ENCODE measurements around the gene CALB2. TPM values are rescaled to one million over a fixed set of nuclear protein-coding genes. Genes with fewer than 3 reads are reported as not detected.
A peak's percentile ranks its signal among the peaks of the same experiment; 100 is the strongest.

Gene CALB2
- total and polyA plus RNA-seq, 2 of the 4 experiments (the other 2 are of a cell fraction): 0.18 to 0.32 TPM

DNA sequence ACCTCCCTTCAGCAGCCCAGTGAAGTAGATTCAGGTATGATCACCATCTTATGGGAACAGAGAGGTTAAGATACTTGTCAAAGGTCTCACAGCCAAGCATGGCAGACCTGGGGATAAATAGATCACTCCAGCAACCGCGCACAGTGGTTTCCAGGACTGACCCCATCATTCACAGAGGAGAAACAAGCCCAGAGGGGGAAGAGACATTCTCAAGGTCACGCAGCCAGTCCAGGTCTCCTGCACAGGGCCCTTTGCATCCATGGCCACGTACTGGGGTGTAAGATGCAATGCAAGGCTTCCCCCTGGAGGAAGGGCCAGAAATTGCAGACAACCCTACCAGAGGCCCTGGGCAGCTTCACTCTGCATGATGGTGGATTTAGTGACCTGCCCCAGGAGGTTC is 63.4 kb downstream of the CALB2 start:
- POLR2A ChIA-PET (ENCODE audit: unreplicated experiment): no interaction called here
- CTCF ChIA-PET: no interaction called here
- ATAC-seq (ENCODE audit: low read depth) (no peak), DNase-seq (no peak)
- Histone ChIP-seq H3K4ac (ENCODE audit: low read depth, low read length) (no peak overlapping the region), H3K9ac (ENCODE audit: low read depth, low read length) (no peak overlapping the region), H3K56ac (ENCODE audit: extremely low read depth, insufficient read depth, low read length) (no peak overlapping the region), H2AFZ (replicated peaks; ENCODE audit: low read length, poor library complexity) (no peak overlapping the region), H3K27me3 (ENCODE audit: control insufficient read depth, insufficient read depth, low read length) (peaks cover 18% of the 10 kb centered on the region; the same call in 1 of the 2 replicates), H2BK5ac (ENCODE audit: low read depth, low read length, poor library complexity, severe bottlenecking) (no peak overlapping the region), H4K20me1 (ENCODE audit: insufficient read depth, low read length) (no peaks in the 10 kb centered on the region), H4K91ac (ENCODE audit: insufficient read depth, low read depth, low read length) (no peak overlapping the region), H3K4me1 (ENCODE audit: control insufficient read depth, insufficient read depth, low read length) (no peaks in the 10 kb centered on the region), H2BK120ac (ENCODE audit: low read depth, low read length) (no peak overlapping the region), H2AK9ac (replicated peaks; ENCODE audit: low read depth, low read length, poor library complexity) (no peak overlapping the region), H3K9me1 (ENCODE audit: insufficient read depth, low read length) (no peaks in the 10 kb centered on the region), H2BK15ac (ENCODE audit: low read depth, low read length) (no peak overlapping the region), H3K27ac (ENCODE audit: insufficient read depth, low read length) (no peak overlapping the region), H2AK5ac (ENCODE audit: low read depth, low read length) (no peak overlapping the region), H3K18ac (ENCODE audit: low read depth, low read length) (no peak overlapping the region), H3K23ac (ENCODE audit: low read depth, low read length) (no peak overlapping the region), H2BK20ac (ENCODE audit: low read depth, low read length) (no peak overlapping the region), H4K5ac (ENCODE audit: low read depth, low read length) (no peak overlapping the region), H4K8ac (ENCODE audit: low read depth in 2 of 2, low read length in 2 of 2) (no peak overlapping the region), H3K79me1 (ENCODE audit: low read depth in 1 of 2, low read length in 2 of 2) (no peaks in the 10 kb centered on the region), H3K14ac (replicated peaks; ENCODE audit: low read depth, low read length) (no peak overlapping the region), H3K4me2 (ENCODE audit: low read depth, low read length) (no peak overlapping the region), H3K36me3 (ENCODE audit: control insufficient read depth, insufficient read depth, low read length) (no peaks in the 10 kb centered on the region), H3K4me3 (ENCODE audit: insufficient read depth, low read depth, low read length) (no peak overlapping the region), H3K9me3 (ENCODE audit: control insufficient read depth, insufficient read depth, low read length) (no peaks in the 10 kb centered on the region)
- in situ Hi-C loops (cut with MboI; ENCODE audit: low sequenced_read_pairs): no loop called here
- intact Hi-C loops (cut with micrococcal nuclease): no loop called here
- no TSS peak for BruUV-seq (replicated peaks)
- no CpG with 5 or more reads among the region's 4 CpGs for WGBS, 2 experiments (ENCODE audit: extremely low coverage in 2 of 2, insufficient read length in 1 of 2)
- no peak for TF ChIP-seq CEBPB (IDR thresholded peaks at IDR 0.05; ENCODE audit: low read depth, low read length)
- TF ChIP-seq, protein P1, sequence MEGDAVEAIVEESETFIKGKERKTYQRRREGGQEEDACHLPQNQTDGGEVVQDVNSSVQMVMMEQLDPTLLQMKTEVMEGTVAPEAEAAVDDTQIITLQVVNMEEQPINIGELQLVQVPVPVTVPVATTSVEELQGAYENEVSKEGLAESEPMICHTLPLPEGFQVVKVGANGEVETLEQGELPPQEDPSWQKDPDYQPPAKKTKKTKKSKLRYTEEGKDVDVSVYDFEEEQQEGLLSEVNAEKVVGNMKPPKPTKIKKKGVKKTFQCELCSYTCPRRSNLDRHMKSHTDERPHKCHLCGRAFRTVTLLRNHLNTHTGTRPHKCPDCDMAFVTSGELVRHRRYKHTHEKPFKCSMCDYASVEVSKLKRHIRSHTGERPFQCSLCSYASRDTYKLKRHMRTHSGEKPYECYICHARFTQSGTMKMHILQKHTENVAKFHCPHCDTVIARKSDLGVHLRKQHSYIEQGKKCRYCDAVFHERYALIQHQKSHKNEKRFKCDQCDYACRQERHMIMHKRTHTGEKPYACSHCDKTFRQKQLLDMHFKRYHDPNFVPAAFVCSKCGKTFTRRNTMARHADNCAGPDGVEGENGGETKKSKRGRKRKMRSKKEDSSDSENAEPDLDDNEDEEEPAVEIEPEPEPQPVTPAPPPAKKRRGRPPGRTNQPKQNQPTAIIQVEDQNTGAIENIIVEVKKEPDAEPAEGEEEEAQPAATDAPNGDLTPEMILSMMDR (conservative IDR thresholded peaks at IDR 0.05; ENCODE audit: low read depth, low read length): peak; percentile 15; the same call in 1 of the 2 replicates
- dilution Hi-C loops (cut with HindIII; ENCODE audit: low sequenced_read_pairs, unreplicated experiment): no loop called here
